ENCODE measurements around the gene ZNF892. TPM values are rescaled to one million over a fixed set of nuclear protein-coding genes. Genes with fewer than 3 reads are reported as not detected.
"Not testable (repeated sequence)": the region's sequence is repeated elsewhere in the genome, so short reads cannot be mapped to it uniquely, and the experiment has no call there.

ZNF892 gene
- total RNA-seq, 1 donor from 2014 or later, result 3.9 TPM

GRCh38 chr2:95181774-95182173 is 25.5 kb upstream of the ZNF892 start:
- intact Hi-C loops (cut with DNase I), result no loop called here
- Histone ChIP-seq H3K36me3 (peaks cover 49% of the 10 kb centered on the region), H3K27me3 (ENCODE audit: low read depth) (no peaks in the 10 kb centered on the region), H3K27ac (no peak overlapping the region), H3K9me3 (peaks cover 17% of the 10 kb centered on the region), H3K4me3 (no peak overlapping the region), H3K4me1 (no peaks in the 10 kb centered on the region)
- no peak for TF ChIP-seq CTCF (IDR thresholded peaks at IDR 0.05)
- no peak for ATAC-seq
- DNase-seq, result no peak

- peaks cover 28% of the 10 kb centered on the region for H3K36me3 ChIP-seq
- no peak for DNase-seq
- intact Hi-C loops (cut with DNase I), result no loop called here
These were observed 22.1 kb upstream of the ZNF892 start for GRCh38 chr2:95185197-95185596.

GRCh38 chr2:95185973-95186372 is 21.3 kb upstream of the ZNF892 start:
- Histone ChIP-seq H3K27ac (no peak overlapping the region), H3K4me1 (no peaks in the 10 kb centered on the region), H3K36me3 (peaks cover 20% of the 10 kb centered on the region), H3K9me3 (peaks cover 13% of the 10 kb centered on the region), H3K27me3 (ENCODE audit: low read depth) (no peaks in the 10 kb centered on the region), H3K4me3 (no peak overlapping the region)
- DNase-seq (no peak), ATAC-seq (no peak)
- intact Hi-C loops (cut with DNase I), result no loop called here
- TF ChIP-seq CTCF (IDR thresholded peaks at IDR 0.05), result no peak

More at GRCh38 chr2:95185197-95185596, 22.1 kb upstream of the ZNF892 start:
- Histone ChIP-seq H3K4me1 (no peaks in the 10 kb centered on the region), H3K9me3 (peaks cover 17% of the 10 kb centered on the region), H3K27me3 (ENCODE audit: low read depth) (no peaks in the 10 kb centered on the region), H3K27ac (no peak overlapping the region), H3K4me3 (no peak overlapping the region)
- no peak for ATAC-seq
- no peak for TF ChIP-seq CTCF (IDR thresholded peaks at IDR 0.05)

- peak; percentile 57 for TF ChIP-seq CTCF (IDR thresholded peaks at IDR 0.05)
- ATAC-seq; H3K27me3 ChIP-seq (ENCODE audit: low read depth); H3K27ac ChIP-seq; H3K36me3 ChIP-seq; intact Hi-C loops (cut with DNase I); H3K4me3 ChIP-seq; H3K9me3 ChIP-seq; H3K4me1 ChIP-seq: not testable (repeated sequence)
- peak; percentile 68 for DNase-seq
These were observed 14.4 kb upstream of the ZNF892 start for GRCh38 chr2:95192956-95193355.

- peaks cover 17% of the 10 kb centered on the region for H3K4me1 ChIP-seq
- H3K27me3 ChIP-seq (ENCODE audit: low read depth), result no peaks in the 10 kb centered on the region
- TF ChIP-seq CTCF (IDR thresholded peaks at IDR 0.05), result no peak
- H3K4me3 ChIP-seq, result no peak overlapping the region
- intact Hi-C loops (cut with DNase I), result no loop called here
- H3K9me3 ChIP-seq, result no peaks in the 10 kb centered on the region
- ATAC-seq, result no peak
- no peak overlapping the region for H3K27ac ChIP-seq
- DNase-seq, result no peak
- no peaks in the 10 kb centered on the region for H3K36me3 ChIP-seq
These were observed 3.4 kb upstream of the ZNF892 start for GRCh38 chr2:95203911-95204310.

GRCh38 chr2:95204396-95204795 is 2.9 kb upstream of the ZNF892 start:
- H3K4me3 ChIP-seq, result no peak overlapping the region
- H3K36me3 ChIP-seq, result no peaks in the 10 kb centered on the region
- intact Hi-C loops (cut with DNase I), result no loop called here
- no peaks in the 10 kb centered on the region for H3K27me3 ChIP-seq (ENCODE audit: low read depth)
- no peak for DNase-seq
- peaks cover 17% of the 10 kb centered on the region for H3K4me1 ChIP-seq
- no peak for TF ChIP-seq CTCF (IDR thresholded peaks at IDR 0.05)
- peaks cover 3% of the 10 kb centered on the region for H3K9me3 ChIP-seq
- no peak for ATAC-seq
- H3K27ac ChIP-seq, result no peak overlapping the region

Measured in lower lobe of right lung (tissue), 2 donors.